Adrenal gland (tissue), 12 donors: ENCODE measurements around the gene DIAPH3. TPM values are rescaled to one million over a fixed set of nuclear protein-coding genes. Genes with fewer than 3 reads are reported as not detected.
"Not testable (repeated sequence)": the region's sequence is repeated elsewhere in the genome, so short reads cannot be mapped to it uniquely, and the experiment has no call there.

ENCODE experiments used
- DNase-seq, 7 donors: peaks; one replicate each; pipeline ENCODE4 v3.0.0-alpha.2; 2019 to 2020
- H3K27ac ChIP-seq, 5 donors: fragments of 200-600 bp; sonication (generic) in 4 of 5; 1 replicate in 3 of 5; 2 replicates in 2 of 5; pipeline versions ENCODE4 v1.5.1 to v1.8.0; 2016 to 2020; ENCODE audit warnings: mild to moderate bottlenecking in 1 of 5
- H3K27me3 ChIP-seq: fragments of 200-600 bp; 2 replicates; pipeline ENCODE4 v1.8.0; 2021
- H3K36me3 ChIP-seq, 2 donors: fragments of 200-600 bp; replicated peaks in 1 of 2; 1 replicate in 1 of 2; 2 replicates in 1 of 2; pipeline versions ENCODE4 v1.5.1 to v1.8.0; 2018 to 2022
- H3K4me1 ChIP-seq, 2 donors: fragments of 200-600 bp; replicated peaks in 1 of 2; 1 replicate in 1 of 2; 2 replicates in 1 of 2; pipeline versions ENCODE4 v1.5.1 to v1.8.0; 2018 to 2021
- H3K4me3 ChIP-seq, 4 donors: fragments of 200-600 bp; sonication (generic) in 3 of 4; one replicate each; pipeline ENCODE4 v1.5.1; 2016 to 2018
- H3K9me3 ChIP-seq, 3 donors: fragments of 200-600 bp; sonication (generic) in 1 of 3; replicated peaks in 1 of 3; 1 replicate in 2 of 3; 2 replicates in 1 of 3; pipeline versions ENCODE4 v1.5.1 to v1.8.0; 2016 to 2021
- CTCF ChIP-seq, 6 experiments: fragments of 450-650 bp in 4 of 6; fragments of 200-600 bp in 2 of 6; sonication (generic) in 1 of 6; IDR thresholded peaks; 1 replicate in 5 of 6; 2 replicates in 1 of 6; pipeline versions ENCODE4 v1.5.1 to v1.8.0; 2016 to 2021; ENCODE audit warnings: antibody characterized with exemption in 6 of 6, mild to moderate bottlenecking in 2 of 6, moderate library complexity in 1 of 6
- POLR2A ChIP-seq, 2 donors: fragments of 450-650 bp; IDR thresholded peaks; one replicate each; pipeline ENCODE4 v1.6.1; 2017; ENCODE audit warnings: antibody characterized with exemption in 2 of 2, mild to moderate bottlenecking in 2 of 2, moderate library complexity in 1 of 2
- WGBS, 4 donors: extraction: QIAGEN DNeasy Blood & Tissue Kit in 2 of 4; methylation state at CpG; one replicate each; pipeline versions ENCODE4 v1.1.5 to v1.1.7; 2013 to 2017; 5-methylcytosine and 5-hydroxymethylcytosine counted together
- intact Hi-C, 2 donors: fragments of 100-400 bp; cut with DNase I; formaldehyde crosslinking; loops; one replicate each; pipeline versions ENCODE4 v1.14.1 to v1.15.0; 2022 to 2023
- polyA plus RNA-seq, 3 donors: library from polyadenylated mRNA; stranded (reverse); fragments of 200-250 nt in 2 of 3; fragments of 350-450 nt in 1 of 3; fragmentation: Illumina TruSeq in 1 of 3; extraction: RNeasy Lipid Tissue Mini Kit (QIAGEN cat#74804) in 1 of 3; gene quantifications; one replicate each; pipeline ENCODE4 v1.2.3, GENCODE V29; 2013 to 2014
- total RNA-seq, 9 donors: library from RNA; depleted of rRNA in 4 of 9; stranded (reverse); fragments of >200 nt in 4 of 9; fragments of 120-200 nt in 1 of 9; fragmentation: NEBNext Ultra II Directional in 1 of 9; extraction: Animal tissue kit (Norgen Biotek cat#: 25700) in 1 of 9; gene quantifications; one replicate each; pipeline versions ENCODE4 v1.1.0 to v1.2.4, GENCODE V29; 2013 to 2023
- donor health status: healthy with polysubstance abuse.
- donor health status: Bipolar disorder and iron deficiency.
- donor health status: DM: yes; HTN: yes; CAD: no.
- donor health status: DM: no; HTN: no; CAD: no.
- donor health status: DM: no; HTN: no; CAD: no.
- donor health status: DM: yes; HTN: yes; CAD: no.

Gene DIAPH3
- total and polyA plus RNA-seq, 12 donors = 0.07 to 4.2 (median 0.42) TPM; not detected in 3

GRCh38 chr13:60051754-60052285, 111.9 kb downstream of the DIAPH3 start:
- Histone ChIP-seq H3K36me3 (no peaks in the 10 kb centered on the region), H3K9me3 (no peaks in the 10 kb centered on the region), H3K27ac (no peak overlapping the region), H3K27me3 (no peaks in the 10 kb centered on the region), H3K4me1 (no peaks in the 10 kb centered on the region), H3K4me3 (no peak overlapping the region)
- TF ChIP-seq POLR2A (IDR thresholded peaks at IDR 0.05) (no peak), CTCF (IDR thresholded peaks at IDR 0.05) (no peak)
- WGBS, 4 donors = 76 to 85% (median 82%) methylated on average over 3 of the region's 3 CpGs
- DNase-seq = no peak
- intact Hi-C loops = no loop called here

GRCh38 chr13:60048353-60048752, 115.4 kb downstream of the DIAPH3 start:
- H3K36me3 ChIP-seq, H3K27me3 ChIP-seq, H3K4me3 ChIP-seq, H3K27ac ChIP-seq, intact Hi-C loops, H3K9me3 ChIP-seq, DNase-seq, H3K4me1 ChIP-seq: not testable (repeated sequence)

- no peak for DNase-seq
- H3K27ac ChIP-seq = no peak overlapping the region
- TF ChIP-seq POLR2A (IDR thresholded peaks at IDR 0.05) (no peak), CTCF (IDR thresholded peaks at IDR 0.05) (no peak)
- H3K27me3 ChIP-seq = no peaks in the 10 kb centered on the region
- WGBS, 4 donors = 88 to 89% (median 89%) methylated on average over 3 of the region's 3 CpGs
- H3K36me3 ChIP-seq = no peaks in the 10 kb centered on the region
- intact Hi-C loops = no loop called here
- no peaks in the 10 kb centered on the region for H3K4me1 ChIP-seq
- H3K4me3 ChIP-seq = no peak overlapping the region
- no peaks in the 10 kb centered on the region for H3K9me3 ChIP-seq
These were observed 115.8 kb downstream of the DIAPH3 start for GRCh38 chr13:60047918-60048317.

GRCh38 chr13:60044321-60044720, 119.4 kb downstream of the DIAPH3 start:
- TF ChIP-seq POLR2A (IDR thresholded peaks at IDR 0.05) (no peak), CTCF (IDR thresholded peaks at IDR 0.05) (no peak)
- H3K36me3 ChIP-seq = no peaks in the 10 kb centered on the region
- DNase-seq = no peak
- H3K27ac ChIP-seq = no peak overlapping the region
- 93 to 96% (median 95%) methylated on average over 4 of the region's 4 CpGs for WGBS, 4 donors
- no peak overlapping the region for H3K4me3 ChIP-seq
- no peaks in the 10 kb centered on the region for H3K27me3 ChIP-seq
- intact Hi-C loops = no loop called here
- no peaks in the 10 kb centered on the region for H3K9me3 ChIP-seq
- H3K4me1 ChIP-seq = no peaks in the 10 kb centered on the region

GRCh38 chr13:60043262-60043661, 120.5 kb downstream of the DIAPH3 start:
- H3K27ac ChIP-seq = no peak overlapping the region
- no peaks in the 10 kb centered on the region for H3K9me3 ChIP-seq
- no peak for DNase-seq
- no peak for TF ChIP-seq POLR2A (IDR thresholded peaks at IDR 0.05)
- no peak for TF ChIP-seq CTCF (IDR thresholded peaks at IDR 0.05)
- H3K27me3 ChIP-seq = no peaks in the 10 kb centered on the region
- no peaks in the 10 kb centered on the region for H3K36me3 ChIP-seq
- 75 to 81% (median 78%) methylated on average over 2 of the region's 2 CpGs for WGBS, 4 donors
- no peak overlapping the region for H3K4me3 ChIP-seq
- H3K4me1 ChIP-seq = no peaks in the 10 kb centered on the region
- intact Hi-C loops = no loop called here

- 95 to 98% (median 96%) methylated on average over 10 of the region's 10 CpGs for WGBS, 4 donors
- H3K27me3 ChIP-seq, H3K4me1 ChIP-seq, H3K4me3 ChIP-seq, intact Hi-C loops, DNase-seq, H3K36me3 ChIP-seq, H3K9me3 ChIP-seq, H3K27ac ChIP-seq: not testable (repeated sequence)
These were observed 123.1 kb downstream of the DIAPH3 start for GRCh38 chr13:60040668-60041067.
